Measurements from ENCODE around the gene RNF14. TPM values are rescaled to one million over a fixed set of nuclear protein-coding genes. Genes with fewer than 3 reads are reported as not detected.

Gene RNF14
- total RNA-seq, 1 experiment from 2014 or later, result 72.1 TPM

DNA sequence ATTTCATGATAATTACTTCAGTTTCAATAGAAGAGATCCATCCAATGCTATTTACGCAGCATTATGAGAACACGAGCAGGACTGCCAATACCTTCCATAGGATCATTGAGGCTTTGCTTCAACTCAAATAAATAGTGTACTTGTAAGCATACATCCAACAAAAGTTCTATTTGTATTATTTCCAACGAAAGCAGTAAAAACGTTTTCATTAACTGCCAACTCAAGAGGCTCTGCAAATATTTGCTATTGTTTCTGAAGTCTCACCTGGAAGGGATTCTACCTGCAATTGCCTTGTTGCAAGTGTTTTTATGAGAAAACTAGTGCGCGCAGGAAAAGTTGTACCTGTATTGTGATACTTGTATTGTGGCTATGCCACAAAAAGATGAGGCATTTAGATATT is 54.9 kb downstream of the RNF14 start:
- intact Hi-C loops (cut with micrococcal nuclease; ENCODE audit: unreplicated experiment) (no loop called here), in situ Hi-C loops (cut with HindIII; ENCODE audit: low pct_unique_long_range_greater_than_20kb, low sequenced_read_pairs) (no loop called here)
- DNase-seq (ENCODE audit: low read depth, low spot score), result no peak
- no peak for TF ChIP-seq TCF7L2 (IDR thresholded peaks at IDR 0.05; ENCODE audit: low read depth, low read length)
- TF ChIP-seq, protein P1, sequence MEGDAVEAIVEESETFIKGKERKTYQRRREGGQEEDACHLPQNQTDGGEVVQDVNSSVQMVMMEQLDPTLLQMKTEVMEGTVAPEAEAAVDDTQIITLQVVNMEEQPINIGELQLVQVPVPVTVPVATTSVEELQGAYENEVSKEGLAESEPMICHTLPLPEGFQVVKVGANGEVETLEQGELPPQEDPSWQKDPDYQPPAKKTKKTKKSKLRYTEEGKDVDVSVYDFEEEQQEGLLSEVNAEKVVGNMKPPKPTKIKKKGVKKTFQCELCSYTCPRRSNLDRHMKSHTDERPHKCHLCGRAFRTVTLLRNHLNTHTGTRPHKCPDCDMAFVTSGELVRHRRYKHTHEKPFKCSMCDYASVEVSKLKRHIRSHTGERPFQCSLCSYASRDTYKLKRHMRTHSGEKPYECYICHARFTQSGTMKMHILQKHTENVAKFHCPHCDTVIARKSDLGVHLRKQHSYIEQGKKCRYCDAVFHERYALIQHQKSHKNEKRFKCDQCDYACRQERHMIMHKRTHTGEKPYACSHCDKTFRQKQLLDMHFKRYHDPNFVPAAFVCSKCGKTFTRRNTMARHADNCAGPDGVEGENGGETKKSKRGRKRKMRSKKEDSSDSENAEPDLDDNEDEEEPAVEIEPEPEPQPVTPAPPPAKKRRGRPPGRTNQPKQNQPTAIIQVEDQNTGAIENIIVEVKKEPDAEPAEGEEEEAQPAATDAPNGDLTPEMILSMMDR (IDR thresholded peaks at IDR 0.05), result no peak
- TF ChIP-seq, protein P2, sequence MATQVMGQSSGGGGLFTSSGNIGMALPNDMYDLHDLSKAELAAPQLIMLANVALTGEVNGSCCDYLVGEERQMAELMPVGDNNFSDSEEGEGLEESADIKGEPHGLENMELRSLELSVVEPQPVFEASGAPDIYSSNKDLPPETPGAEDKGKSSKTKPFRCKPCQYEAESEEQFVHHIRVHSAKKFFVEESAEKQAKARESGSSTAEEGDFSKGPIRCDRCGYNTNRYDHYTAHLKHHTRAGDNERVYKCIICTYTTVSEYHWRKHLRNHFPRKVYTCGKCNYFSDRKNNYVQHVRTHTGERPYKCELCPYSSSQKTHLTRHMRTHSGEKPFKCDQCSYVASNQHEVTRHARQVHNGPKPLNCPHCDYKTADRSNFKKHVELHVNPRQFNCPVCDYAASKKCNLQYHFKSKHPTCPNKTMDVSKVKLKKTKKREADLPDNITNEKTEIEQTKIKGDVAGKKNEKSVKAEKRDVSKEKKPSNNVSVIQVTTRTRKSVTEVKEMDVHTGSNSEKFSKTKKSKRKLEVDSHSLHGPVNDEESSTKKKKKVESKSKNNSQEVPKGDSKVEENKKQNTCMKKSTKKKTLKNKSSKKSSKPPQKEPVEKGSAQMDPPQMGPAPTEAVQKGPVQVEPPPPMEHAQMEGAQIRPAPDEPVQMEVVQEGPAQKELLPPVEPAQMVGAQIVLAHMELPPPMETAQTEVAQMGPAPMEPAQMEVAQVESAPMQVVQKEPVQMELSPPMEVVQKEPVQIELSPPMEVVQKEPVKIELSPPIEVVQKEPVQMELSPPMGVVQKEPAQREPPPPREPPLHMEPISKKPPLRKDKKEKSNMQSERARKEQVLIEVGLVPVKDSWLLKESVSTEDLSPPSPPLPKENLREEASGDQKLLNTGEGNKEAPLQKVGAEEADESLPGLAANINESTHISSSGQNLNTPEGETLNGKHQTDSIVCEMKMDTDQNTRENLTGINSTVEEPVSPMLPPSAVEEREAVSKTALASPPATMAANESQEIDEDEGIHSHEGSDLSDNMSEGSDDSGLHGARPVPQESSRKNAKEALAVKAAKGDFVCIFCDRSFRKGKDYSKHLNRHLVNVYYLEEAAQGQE (IDR thresholded peaks at IDR 0.05; ENCODE audit: insufficient read depth in 1 of 2, low read depth in 2 of 2, low read length in 1 of 2), result no peak
- TF ChIP-seq SIN3A (IDR thresholded peaks at IDR 0.05; ENCODE audit: borderline replicate concordance, insufficient read depth, low read depth, low read length), result no peak
- no peak for TF ChIP-seq POLR2AphosphoS5 (IDR thresholded peaks at IDR 0.05; ENCODE audit: low read depth, low read length)
- POLR2A ChIA-PET, result interaction anchor here (0.6 kb wide), 1 partner anchor 119 kb away, joined by 8 read pairs; no protein-coding TSS in a partner anchor
- Histone ChIP-seq H3K27me3 (ENCODE audit: control insufficient read depth, insufficient read depth, low read length) (no peaks in the 10 kb centered on the region), H3K27ac (ENCODE audit: low read length) (no peak overlapping the region), H3K9me3 (ENCODE audit: control insufficient read depth, insufficient read depth, low read depth, low read length) (peaks cover 4% of the 10 kb centered on the region; the same call in 1 of the 2 replicates), H3K36me3 (ENCODE audit: control insufficient read depth, insufficient read depth, low read length) (no peaks in the 10 kb centered on the region), H3K4me1 (ENCODE audit: control insufficient read depth, insufficient read depth, low read length) (peaks cover 3% of the 10 kb centered on the region; the same call in 1 of the 2 replicates), H3K4me3 (ENCODE audit: low read depth in 2 of 2, low read length in 2 of 2) (no peak overlapping the region)
- CTCF ChIA-PET, result interaction anchor here (1.2 kb wide), 1 partner anchor 12 kb away, joined by 4 read pairs; no protein-coding TSS in a partner anchor
- ATAC-seq, result no peak
- no TSS peak for BruUV-seq (replicated peaks)

DNA sequence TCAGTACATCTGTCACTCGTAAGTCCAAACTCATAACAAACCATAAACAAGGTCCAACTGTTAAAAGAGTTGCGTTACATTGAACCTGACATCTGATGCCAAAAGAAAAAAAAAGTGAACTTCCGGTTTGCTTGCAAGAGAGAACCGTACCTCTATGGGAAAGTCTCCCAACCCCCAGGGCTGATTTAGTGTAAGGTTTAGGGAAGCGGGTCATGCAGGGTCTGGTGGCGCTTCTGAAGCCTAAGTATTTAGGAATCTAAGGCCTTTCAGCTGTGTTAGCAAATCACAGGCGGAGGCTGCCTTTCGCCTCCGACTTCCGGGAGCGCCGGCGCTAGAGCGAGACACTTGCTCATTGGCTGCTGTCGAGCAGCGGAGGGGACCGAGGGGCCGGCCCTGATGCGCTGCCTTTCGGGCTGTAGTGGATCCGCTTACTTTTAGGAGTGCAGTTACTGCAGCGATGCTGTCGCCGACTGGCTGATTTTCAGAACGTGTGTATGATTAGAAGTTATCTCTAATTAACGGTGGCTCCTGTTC is 55.9 kb downstream of the RNF14 start:
- ChIA-PET POLR2A (no interaction called here), CTCF (interaction anchor here (1.2 kb wide), 1 partner anchor 13 kb away, joined by 4 read pairs; no protein-coding TSS in a partner anchor)
- in situ Hi-C loops (cut with HindIII; ENCODE audit: low pct_unique_long_range_greater_than_20kb, low sequenced_read_pairs), result no loop called here
- no TSS peak for BruUV-seq (replicated peaks)
- intact Hi-C loops (cut with micrococcal nuclease; ENCODE audit: unreplicated experiment), result no loop called here
- Histone ChIP-seq H3K9me3 (ENCODE audit: control insufficient read depth, insufficient read depth, low read depth, low read length) (peaks cover 4% of the 10 kb centered on the region; the same call in 1 of the 2 replicates), H3K27me3 (ENCODE audit: control insufficient read depth, insufficient read depth, low read length) (no peaks in the 10 kb centered on the region), H3K27ac (ENCODE audit: low read length) (peak overlapping the region; percentile 89), H3K4me3 (ENCODE audit: low read depth in 2 of 2, low read length in 2 of 2) (peak overlapping the region; percentile 52 to 68), H3K36me3 (ENCODE audit: control insufficient read depth, insufficient read depth, low read length) (no peaks in the 10 kb centered on the region), H3K4me1 (ENCODE audit: control insufficient read depth, insufficient read depth, low read length) (peaks cover 3% of the 10 kb centered on the region; the same call in 1 of the 2 replicates)
- DNase-seq (ENCODE audit: low read depth, low spot score) (peak; percentile 85), ATAC-seq (peak; percentile 100)
- TF ChIP-seq POLR2AphosphoS5 (IDR thresholded peaks at IDR 0.05; ENCODE audit: low read depth, low read length) (peak; percentile 68), TCF7L2 (IDR thresholded peaks at IDR 0.05; ENCODE audit: low read depth, low read length) (no peak), SIN3A (IDR thresholded peaks at IDR 0.05; ENCODE audit: borderline replicate concordance, insufficient read depth, low read depth, low read length) (no peak)
- TF ChIP-seq, protein P2 (IDR thresholded peaks at IDR 0.05; ENCODE audit: insufficient read depth in 1 of 2, low read depth in 2 of 2, low read length in 1 of 2), result no peak
- TF ChIP-seq, protein P1 (IDR thresholded peaks at IDR 0.05), result no peak
